ENCODE data around the gene DDX49. TPM values are rescaled to one million over a fixed set of nuclear protein-coding genes. Genes with fewer than 3 reads are reported as not detected.

DDX49 gene
- total RNA-seq, 2 experiments from 2014 or later = 37.7 to 46.3 TPM

Other genes with a start within 250 kb of the DDX49 start
- 1 to 10 TPM; 5.6 to 6.3 TPM for gene CRTC1, start 236.0 kb upstream of the DDX49 start, total RNA-seq
- gene COMP, start 128.4 kb upstream of the DDX49 start, total RNA-seq = not detected
- 10 to 100 TPM; 71.7 to 77.2 TPM for gene UPF1, start 87.8 kb upstream of the DDX49 start, total RNA-seq
- gene CERS1, start 23.6 kb upstream of the DDX49 start, total RNA-seq = not detected
- 100 to 1,000 TPM; 217 to 220 TPM for gene COPE, start 328 bp upstream of the DDX49 start, total RNA-seq
- 1 to 10 TPM in 1 of 2 experiments, under 1 TPM in 1; 0.77 to 1.2 TPM for gene HOMER3, start 21.5 kb downstream of the DDX49 start, total RNA-seq
- 100 to 1,000 TPM in 1 of 2 experiments, 10 to 100 TPM in 1; 98.1 to 102 TPM for gene SUGP2, start 113.8 kb downstream of the DDX49 start, total RNA-seq
- 10 to 100 TPM; 24.4 to 26.2 TPM for gene ARMC6, start 113.9 kb downstream of the DDX49 start, total RNA-seq
- 10 to 100 TPM; 12.2 to 12.4 TPM for gene SLC25A42, start 144.3 kb downstream of the DDX49 start, total RNA-seq
- gene TMEM161A, start 218.8 kb downstream of the DDX49 start, total RNA-seq = 10 to 100 TPM; 17.8 to 18.9 TPM

All from activated CD4-positive, alpha-beta memory T cell treated with anti-CD3 and anti-CD28 coated beads for 36 hours (primary cell).